H9 (cell line): ENCODE measurements around the gene AIG1. TPM values are rescaled to one million over a fixed set of nuclear protein-coding genes. Genes with fewer than 3 reads are reported as not detected.
A peak's percentile ranks its signal among the peaks of the same experiment; 100 is the strongest.

Source experiments
- DNase-seq: peaks from one replicate; pipeline ENCODE4 v3.0.0-alpha.2; 2017
- H2AFZ ChIP-seq: one replicate; pipeline ENCODE4 v1.6.1; 2013; ENCODE audit warnings: mild to moderate bottlenecking, low read length, control low read depth, moderate library complexity
- H2AK5ac ChIP-seq: 2 replicates; pipeline ENCODE4 v1.6.1; 2013; ENCODE audit warnings: low read length, control low read depth, mixed read lengths; ENCODE audit not compliant: insufficient read length
- H2BK120ac ChIP-seq: one replicate; pipeline ENCODE4 v1.6.1; 2013; ENCODE audit warnings: low read depth, mild to moderate bottlenecking, low read length, control low read depth, inconsistent platforms; ENCODE audit not compliant: poor library complexity, severe bottlenecking
- H2BK12ac ChIP-seq: 2 replicates; pipeline ENCODE4 v1.6.1; 2013; ENCODE audit warnings: low read length, control low read depth, mixed read lengths, low read depth; ENCODE audit not compliant: insufficient read length
- H2BK15ac ChIP-seq: 2 replicates; pipeline ENCODE4 v1.6.1; 2013; ENCODE audit warnings: low read depth, low read length, control low read depth
- H2BK20ac ChIP-seq: one replicate; pipeline ENCODE4 v1.6.1; 2013; ENCODE audit warnings: low read depth, mild to moderate bottlenecking, low read length, control low read depth, inconsistent platforms; ENCODE audit not compliant: poor library complexity, severe bottlenecking
- H2BK5ac ChIP-seq: 2 replicates; pipeline ENCODE4 v1.6.1; 2013; ENCODE audit warnings: low read length, control low read depth, mixed read lengths; ENCODE audit not compliant: insufficient read length
- H3K14ac ChIP-seq: 2 replicates; pipeline ENCODE4 v1.6.1; 2013; ENCODE audit warnings: low read length, control low read depth; ENCODE audit not compliant: insufficient read depth
- H3K18ac ChIP-seq: 2 replicates; pipeline ENCODE4 v1.6.1; 2013; ENCODE audit warnings: low read depth, mild to moderate bottlenecking, mixed read lengths, low read length, control low read depth; ENCODE audit not compliant: insufficient read length
- H3K23ac ChIP-seq: 2 replicates; pipeline ENCODE4 v1.6.1; 2013; ENCODE audit warnings: low read length, control low read depth, mixed read lengths, low read depth; ENCODE audit not compliant: insufficient read length
- H3K23me2 ChIP-seq: 2 replicates; pipeline ENCODE4 v1.6.1; 2013; ENCODE audit warnings: low read depth, mild to moderate bottlenecking, mixed read lengths, low read length, control low read depth; ENCODE audit not compliant: insufficient read length, poor library complexity, severe bottlenecking
- H3K27ac ChIP-seq: 2 replicates; pipeline ENCODE4 v1.5.1; 2013; ENCODE audit warnings: low read length, control low read depth, mixed read lengths, low read depth; ENCODE audit not compliant: insufficient read length
- H3K27me3 ChIP-seq: 2 replicates; pipeline ENCODE4 v1.6.1; 2013; ENCODE audit warnings: low read length, control low read depth, inconsistent platforms; ENCODE audit not compliant: insufficient read depth
- H3K4ac ChIP-seq: 2 replicates; pipeline ENCODE4 v1.6.1; 2013; ENCODE audit warnings: low read depth, mild to moderate bottlenecking, control low read depth, inconsistent platforms, low read length, moderate library complexity
- H3K4me1 ChIP-seq: 2 replicates; pipeline ENCODE4 v1.6.1; 2013; ENCODE audit warnings: low read length, control low read depth, inconsistent platforms; ENCODE audit not compliant: insufficient read depth
- H3K4me2 ChIP-seq: 2 replicates; pipeline ENCODE4 v1.6.1; 2013; ENCODE audit warnings: low read length, control low read depth, mixed read lengths; ENCODE audit not compliant: insufficient read length, insufficient read depth
- H3K56ac ChIP-seq: 2 replicates; pipeline ENCODE4 v1.6.1; 2013; ENCODE audit warnings: low read depth, mild to moderate bottlenecking, mixed read lengths, low read length, control low read depth; ENCODE audit not compliant: insufficient read length
- H3K79me1 ChIP-seq: 2 replicates; pipeline ENCODE4 v1.6.1; 2013; ENCODE audit warnings: low read depth, mild to moderate bottlenecking, moderate library complexity, low read length, control low read depth, inconsistent platforms; ENCODE audit not compliant: insufficient read depth, poor library complexity, severe bottlenecking
- H3K79me2 ChIP-seq: 2 replicates; pipeline ENCODE4 v1.6.1; 2013; ENCODE audit warnings: low read length, control low read depth, inconsistent platforms; ENCODE audit not compliant: insufficient read depth
- H3K9ac ChIP-seq: 2 replicates; pipeline ENCODE4 v1.6.1; 2013; ENCODE audit warnings: low read length, control low read depth, mixed read lengths; ENCODE audit not compliant: insufficient read length; ENCODE audit errors: extremely low read depth
- H3K9me3 ChIP-seq: one replicate; pipeline ENCODE4 v1.6.1; 2013; ENCODE audit warnings: low read depth, low read length, inconsistent platforms; ENCODE audit not compliant: control insufficient read depth
- H3T11ph ChIP-seq: one replicate; pipeline ENCODE4 v1.6.1; 2013; ENCODE audit warnings: mild to moderate bottlenecking, low read length, control low read depth, inconsistent platforms
- H4K20me1 ChIP-seq: one replicate; pipeline ENCODE4 v1.6.1; 2013; ENCODE audit not compliant: control insufficient read depth, insufficient read length, insufficient read depth
- H4K5ac ChIP-seq: 2 replicates; pipeline ENCODE4 v1.6.1; 2013; ENCODE audit warnings: low read depth, mild to moderate bottlenecking, mixed read lengths, low read length, control low read depth; ENCODE audit not compliant: insufficient read length
- H4K8ac ChIP-seq: replicated peaks from 2 replicates; pipeline ENCODE4 v1.6.1; 2013; ENCODE audit warnings: low read length, control low read depth, mixed read lengths, low read depth; ENCODE audit not compliant: insufficient read length
- H4K91ac ChIP-seq: 2 replicates; pipeline ENCODE4 v1.6.1; 2013; ENCODE audit warnings: low read depth, mild to moderate bottlenecking, moderate library complexity, mixed read lengths, low read length, control low read depth; ENCODE audit not compliant: insufficient read length
- H3K27ac Mint-ChIP-seq, 3 experiments: 2 replicates in 2 of 3; 3 replicates in 1 of 3; pipeline ENCODE4 v1.8.0; 2020 to 2021; ENCODE audit warnings: mixed read lengths in 3 of 3, mild to moderate bottlenecking in 1 of 3, moderate library complexity in 1 of 3
- H3K27me3 Mint-ChIP-seq: 2 replicates; pipeline ENCODE4 v1.8.0; 2021; ENCODE audit warnings: low read depth, mild to moderate bottlenecking, moderate library complexity, mixed read lengths
- H3K36me3 Mint-ChIP-seq, 3 experiments: 2 replicates in 2 of 3; 3 replicates in 1 of 3; pipeline ENCODE4 v1.8.0; 2020 to 2021; ENCODE audit warnings: low read depth in 3 of 3, mixed read lengths in 3 of 3; ENCODE audit not compliant: insufficient read depth in 1 of 3
- H3K4me1 Mint-ChIP-seq, 2 experiments: 2 replicates each; pipeline ENCODE4 v1.8.0; 2020; ENCODE audit warnings: mixed read lengths in 2 of 2
- H3K4me3 Mint-ChIP-seq, 2 experiments: 2 replicates in 1 of 2; 3 replicates in 1 of 2; pipeline ENCODE4 v1.8.0; 2020 to 2021; ENCODE audit warnings: mild to moderate bottlenecking in 2 of 2, mixed read lengths in 2 of 2, moderate library complexity in 1 of 2
- H3K9me3 Mint-ChIP-seq, 2 experiments: 2 replicates in 1 of 2; 3 replicates in 1 of 2; pipeline ENCODE4 v1.8.0; 2020; ENCODE audit warnings: mild to moderate bottlenecking in 2 of 2, mixed read lengths in 2 of 2, moderate library complexity in 1 of 2
- WGBS: extraction: QIAGEN DNeasy Blood & Tissue Kit; methylation state at CpG from one replicate; pipeline ENCODE4 v1.1.7; 2013; ENCODE audit warnings: missing lambda C conversion rate, low lambda C conversion rate, mixed read lengths; ENCODE audit not compliant: insufficient read length; ENCODE audit errors: extremely low coverage; 5-methylcytosine and 5-hydroxymethylcytosine counted together
- total RNA-seq: library from RNA; stranded (reverse); gene quantifications from 2 replicates; pipeline ENCODE4 v1.2.1, GENCODE V29; 2021
- TF ChIP-seq, protein P1 (sequence below): fragments of 200-600 bp; sonication (generic); conservative IDR thresholded peaks from 3 replicates; pipeline ENCODE4 v1.8.0; 2021; ENCODE audit warnings: antibody characterized with exemption, mild to moderate bottlenecking

The AIG1 gene
- total RNA-seq, 1 experiment from 2014 or later = 44.6 TPM

- Histone ChIP-seq H3K4ac (no peak overlapping the region), H4K20me1 (no peaks in the 10 kb centered on the region), H3K56ac (no peak overlapping the region), H4K91ac (no peak overlapping the region), H3T11ph (no peak overlapping the region), H3K4me2 (no peak overlapping the region), H3K9me3 (no peaks in the 10 kb centered on the region), H2AK5ac (no peak overlapping the region), H3K9ac (no peak overlapping the region), H3K4me1 (no peaks in the 10 kb centered on the region), H3K79me1 (no peaks in the 10 kb centered on the region), H3K27me3 (no peaks in the 10 kb centered on the region), H3K79me2 (no peaks in the 10 kb centered on the region; the same call in 1 of the 2 replicates), H3K27ac (no peak overlapping the region), H2BK20ac (no peak overlapping the region), H3K23me2 (no peaks in the 10 kb centered on the region), H4K5ac (no peak overlapping the region), H3K18ac (no peak overlapping the region), H2BK12ac (no peak overlapping the region), H2BK5ac (no peak overlapping the region), H3K14ac (no peak overlapping the region), H2BK120ac (no peak overlapping the region), H3K23ac (no peak overlapping the region), H2BK15ac (no peak overlapping the region), H4K8ac (no peak overlapping the region), H2AFZ (no peak overlapping the region)
- Mint-ChIP-seq H3K27me3 (no peaks in the 10 kb centered on the region), H3K27ac (0 out of 7 replicates have a peak overlapping the region, but pooled peaks of 1 of the 3 experiments have one; percentile 66), H3K36me3 (no peaks in the 10 kb centered on the region), H3K4me1 (peaks cover 2 to 3% of the 10 kb centered on the region in 2 experiments; a peak in 2 of 4 replicates), H3K9me3 (no peaks in the 10 kb centered on the region), H3K4me3 (no peak overlapping the region)
- no CpG with 5 or more reads among the region's 2 CpGs for WGBS
- TF ChIP-seq, protein P1, sequence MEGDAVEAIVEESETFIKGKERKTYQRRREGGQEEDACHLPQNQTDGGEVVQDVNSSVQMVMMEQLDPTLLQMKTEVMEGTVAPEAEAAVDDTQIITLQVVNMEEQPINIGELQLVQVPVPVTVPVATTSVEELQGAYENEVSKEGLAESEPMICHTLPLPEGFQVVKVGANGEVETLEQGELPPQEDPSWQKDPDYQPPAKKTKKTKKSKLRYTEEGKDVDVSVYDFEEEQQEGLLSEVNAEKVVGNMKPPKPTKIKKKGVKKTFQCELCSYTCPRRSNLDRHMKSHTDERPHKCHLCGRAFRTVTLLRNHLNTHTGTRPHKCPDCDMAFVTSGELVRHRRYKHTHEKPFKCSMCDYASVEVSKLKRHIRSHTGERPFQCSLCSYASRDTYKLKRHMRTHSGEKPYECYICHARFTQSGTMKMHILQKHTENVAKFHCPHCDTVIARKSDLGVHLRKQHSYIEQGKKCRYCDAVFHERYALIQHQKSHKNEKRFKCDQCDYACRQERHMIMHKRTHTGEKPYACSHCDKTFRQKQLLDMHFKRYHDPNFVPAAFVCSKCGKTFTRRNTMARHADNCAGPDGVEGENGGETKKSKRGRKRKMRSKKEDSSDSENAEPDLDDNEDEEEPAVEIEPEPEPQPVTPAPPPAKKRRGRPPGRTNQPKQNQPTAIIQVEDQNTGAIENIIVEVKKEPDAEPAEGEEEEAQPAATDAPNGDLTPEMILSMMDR = no peak
- no peak for DNase-seq
Measured at GRCh38 chr6:143157131-143157530, 96.4 kb downstream of the AIG1 start.
